ENCODE measurements around the gene LHFPL3.

Gene LHFPL3

DNA sequence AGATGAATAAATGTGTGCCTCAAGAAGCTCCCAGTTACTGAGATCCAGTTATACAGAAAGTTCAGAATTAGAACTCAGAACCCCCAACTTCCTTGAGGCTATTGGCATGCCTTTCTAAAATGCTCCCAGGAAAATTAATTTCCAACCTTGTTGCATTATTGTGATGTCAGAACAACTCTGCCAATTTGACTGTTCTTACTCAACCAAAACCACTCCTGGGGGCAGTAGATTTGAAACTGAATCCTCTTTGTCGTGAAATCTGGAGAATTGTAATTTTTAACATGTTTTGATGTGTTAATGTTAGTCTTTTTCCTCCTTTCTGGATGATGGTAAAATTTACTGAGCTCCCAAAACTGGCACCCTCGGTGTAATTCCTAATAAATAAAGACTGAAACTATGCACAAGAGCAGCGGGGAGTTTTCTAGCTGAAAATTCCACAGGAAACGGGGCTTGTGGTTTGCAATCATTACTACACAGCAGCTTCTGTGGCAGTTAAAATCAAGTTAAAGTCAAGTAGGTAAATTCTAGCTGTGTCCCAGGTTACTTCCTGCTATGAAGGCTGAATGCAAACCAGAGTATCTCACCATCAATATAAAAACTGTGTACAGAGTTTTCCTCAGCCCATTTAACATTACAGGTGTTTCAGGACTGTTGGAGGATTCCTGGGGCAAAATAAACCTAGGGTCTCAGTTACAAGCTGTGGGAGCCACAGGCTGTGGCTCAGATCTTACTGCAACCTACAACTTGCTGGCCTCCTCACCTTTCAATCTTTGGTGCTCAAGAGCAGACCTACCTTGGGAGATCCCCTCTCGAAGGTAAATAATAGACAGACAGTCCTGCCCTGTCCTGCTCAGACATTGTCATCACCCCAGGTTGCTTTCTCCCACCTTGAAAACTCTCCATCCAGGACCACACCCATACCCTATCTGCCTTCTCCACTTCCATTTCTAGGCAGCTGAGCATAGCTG lies 529.3 kb downstream of the LHFPL3 start:
- DNase-seq = no peak

DNA sequence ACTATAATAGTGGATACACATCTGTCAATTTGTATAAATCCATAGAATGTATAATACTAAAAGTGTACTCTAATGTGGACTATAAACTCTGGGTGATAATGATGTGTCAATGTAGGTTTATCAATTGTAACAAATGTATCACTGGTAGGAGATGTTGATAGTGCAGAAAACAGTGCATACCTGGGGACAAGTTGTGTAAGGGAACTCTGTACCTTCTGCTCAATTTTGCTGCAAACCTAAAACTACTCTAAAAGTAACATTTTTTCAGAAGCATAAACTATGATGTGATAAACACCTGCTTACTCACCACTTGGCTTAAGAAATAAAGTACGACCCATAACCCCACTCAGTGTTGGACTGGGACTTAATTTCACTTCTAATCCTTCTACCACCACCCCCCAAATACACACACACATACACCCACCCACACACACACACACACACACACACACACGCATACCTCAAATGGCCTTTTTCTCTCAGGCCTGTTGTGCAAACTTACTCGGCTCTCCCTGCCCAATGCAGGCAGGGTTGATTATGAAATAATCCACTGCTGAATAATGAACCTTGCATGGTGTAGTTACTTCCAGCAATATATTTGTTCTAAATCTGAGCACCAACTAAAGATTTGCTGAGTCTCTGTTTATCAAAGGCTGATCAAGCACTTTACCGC lies 531.5 kb downstream of the LHFPL3 start:
- DNase-seq = no peak

DNA sequence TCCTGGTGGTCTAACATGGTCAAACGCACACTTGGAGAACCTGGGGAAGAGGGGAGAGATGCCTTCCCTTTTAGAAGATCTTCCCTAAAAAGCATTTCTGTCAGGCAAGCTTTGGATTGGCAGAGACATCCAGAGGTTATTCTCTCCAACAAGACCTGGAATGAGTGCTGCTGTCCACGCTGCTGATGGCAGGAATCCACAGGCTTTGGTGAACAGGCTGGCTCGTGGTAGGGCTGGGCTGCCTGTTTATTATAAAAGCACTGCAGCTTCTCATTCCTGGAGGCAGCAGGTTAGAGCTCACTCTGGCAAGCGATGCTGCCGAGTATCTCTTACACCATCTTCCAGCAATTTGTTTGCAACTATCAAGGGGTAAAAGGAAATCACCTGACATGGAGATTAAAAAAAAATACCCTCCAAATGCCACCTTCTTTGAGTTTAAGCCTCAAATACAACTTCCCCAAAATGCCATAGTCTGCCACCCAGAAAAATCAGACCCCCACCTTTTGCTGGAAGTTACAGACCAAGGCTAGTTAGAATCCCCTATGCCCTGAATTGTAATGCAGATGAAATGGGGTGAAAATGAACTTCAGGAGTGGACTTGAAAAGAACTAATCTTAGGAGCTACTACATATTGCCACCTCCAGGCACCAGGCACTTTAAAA lies 533.5 kb downstream of the LHFPL3 start:
- DNase-seq = no peak

DNA sequence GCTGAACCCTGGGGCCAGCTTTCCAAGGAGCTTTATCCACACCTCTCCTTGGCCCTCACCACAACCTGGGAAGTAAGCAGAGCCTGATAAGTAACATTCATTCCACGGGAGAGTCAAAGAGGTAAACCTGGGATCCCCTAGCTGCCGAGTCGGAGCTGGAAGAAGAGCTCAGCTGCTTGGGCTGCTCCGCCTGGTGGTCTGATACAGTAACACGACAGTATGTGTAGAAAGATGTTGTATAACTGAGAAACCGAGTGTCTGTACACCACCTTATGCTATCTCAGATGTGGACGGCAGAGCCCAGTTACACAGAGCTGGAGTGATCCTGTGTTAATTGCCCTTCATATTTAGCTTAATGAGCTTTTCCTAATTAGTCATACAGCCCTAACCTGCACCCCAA lies 534.3 kb downstream of the LHFPL3 start:
- no peak for DNase-seq

DNA sequence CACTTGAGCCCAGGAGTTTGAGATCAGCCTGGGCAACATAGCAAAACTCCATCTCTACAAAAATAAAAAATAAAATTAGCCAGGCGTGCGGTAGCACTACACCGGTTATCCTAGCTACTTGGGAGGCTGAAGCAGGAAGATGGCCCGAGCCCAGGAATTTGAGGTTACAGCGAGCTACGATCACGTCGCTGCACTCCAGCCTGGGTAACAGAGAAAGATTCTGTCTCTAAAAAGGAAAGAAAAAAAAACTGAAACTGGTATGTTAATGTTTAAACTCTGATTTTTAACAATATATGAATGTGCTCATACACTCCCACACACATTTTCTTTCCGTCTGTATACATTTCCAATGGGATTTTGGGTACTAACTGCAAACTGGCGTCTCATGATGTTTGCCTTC lies 545.0 kb downstream of the LHFPL3 start:
- no peak for DNase-seq

DNA sequence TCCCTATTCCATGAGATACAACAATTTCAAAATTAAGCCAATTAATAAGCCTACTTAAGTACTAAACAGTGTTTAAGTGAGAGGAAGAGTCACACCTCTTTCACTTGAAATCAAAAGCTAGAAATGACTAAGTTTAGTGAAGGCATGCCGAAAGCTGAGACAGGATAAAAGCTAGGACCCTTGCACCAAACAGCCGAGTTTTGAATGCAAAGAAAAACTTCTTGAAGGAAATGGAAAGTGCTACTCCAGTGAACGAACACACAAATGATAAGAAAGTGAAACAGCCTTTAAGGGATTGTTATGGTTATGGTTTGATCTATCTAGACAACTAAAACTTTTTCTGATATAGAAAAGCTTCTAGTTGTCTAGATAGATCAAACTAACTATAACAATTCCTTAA lies 550.2 kb downstream of the LHFPL3 start:
- no peak for DNase-seq

DNA sequence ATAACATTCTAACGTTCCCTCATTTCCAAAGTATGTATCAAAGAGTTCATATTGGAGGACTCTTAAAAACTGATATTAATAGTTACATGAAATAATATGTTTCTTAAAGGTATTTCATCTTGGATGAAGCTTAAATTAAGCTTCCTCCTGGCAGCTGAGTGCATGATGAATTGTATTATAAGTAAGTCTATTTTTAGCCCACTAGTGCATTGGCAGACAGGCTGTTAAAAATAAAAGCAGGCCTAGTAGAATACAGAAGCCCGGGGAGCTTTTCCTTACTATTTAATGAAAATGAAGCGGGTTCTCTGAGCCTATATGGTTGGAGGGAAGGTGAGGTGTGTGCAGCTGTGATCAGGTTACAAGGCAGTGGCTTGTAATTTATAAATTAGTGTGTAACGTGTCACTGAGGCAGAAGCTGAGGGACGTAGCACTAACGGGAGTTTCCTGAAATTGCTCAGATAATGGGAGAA lies 554.9 kb downstream of the LHFPL3 start:
- no peak for DNase-seq

DNA sequence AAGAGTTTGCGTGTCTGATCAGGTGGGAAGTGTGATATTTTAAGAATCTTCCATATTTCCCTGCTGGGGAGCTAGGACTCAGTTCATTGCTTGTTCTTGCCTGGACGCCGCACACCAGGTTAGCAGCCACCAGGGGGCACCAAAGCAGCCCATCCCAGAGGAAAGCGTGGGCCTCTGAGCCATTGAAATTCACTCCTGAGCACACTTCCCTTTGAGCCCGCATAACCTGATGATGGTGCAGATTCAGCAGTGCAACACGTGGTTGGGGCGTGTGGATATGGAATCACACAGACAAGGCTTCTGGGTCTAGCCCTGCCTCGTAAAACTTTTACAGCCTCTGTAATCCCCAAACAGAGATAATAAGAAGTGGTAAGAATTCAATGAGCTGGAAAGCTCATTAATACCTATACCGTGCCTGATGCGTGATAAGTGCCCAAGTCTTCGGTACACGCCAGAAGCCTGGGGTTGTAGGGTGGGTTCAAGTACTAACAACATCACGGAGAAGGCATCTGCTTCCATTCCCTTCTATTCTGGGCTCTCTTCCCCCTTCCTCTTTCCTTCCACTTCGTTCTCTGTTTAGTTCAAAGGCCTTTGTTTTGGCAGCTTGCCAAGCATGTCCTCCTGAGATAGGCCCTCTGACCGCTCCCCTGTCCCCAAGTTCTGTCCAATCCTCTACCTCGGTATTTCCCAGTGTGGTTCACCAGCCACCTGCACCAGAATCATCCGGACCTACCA lies 555.5 kb downstream of the LHFPL3 start:
- DNase-seq = peak; percentile 92

DNA sequence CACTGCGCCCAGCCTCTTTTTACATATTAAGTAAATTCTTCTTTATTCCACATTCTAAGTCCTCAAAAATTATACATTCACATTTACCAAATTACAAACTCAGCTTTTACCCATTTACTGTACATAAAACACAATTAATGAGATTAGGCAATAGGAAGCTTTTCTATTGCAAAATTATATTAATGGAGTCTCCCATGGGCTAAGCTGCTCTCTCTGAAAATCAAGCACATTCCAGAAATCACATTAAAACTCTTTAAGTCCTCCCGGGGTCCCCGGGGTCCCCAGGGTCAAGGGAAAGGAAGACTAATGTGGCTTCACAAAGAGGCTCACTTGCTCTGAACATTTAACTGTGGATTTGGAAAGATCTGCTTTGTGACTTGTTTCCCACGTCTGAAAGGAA lies 558.2 kb downstream of the LHFPL3 start:
- DNase-seq = no peak

DNA sequence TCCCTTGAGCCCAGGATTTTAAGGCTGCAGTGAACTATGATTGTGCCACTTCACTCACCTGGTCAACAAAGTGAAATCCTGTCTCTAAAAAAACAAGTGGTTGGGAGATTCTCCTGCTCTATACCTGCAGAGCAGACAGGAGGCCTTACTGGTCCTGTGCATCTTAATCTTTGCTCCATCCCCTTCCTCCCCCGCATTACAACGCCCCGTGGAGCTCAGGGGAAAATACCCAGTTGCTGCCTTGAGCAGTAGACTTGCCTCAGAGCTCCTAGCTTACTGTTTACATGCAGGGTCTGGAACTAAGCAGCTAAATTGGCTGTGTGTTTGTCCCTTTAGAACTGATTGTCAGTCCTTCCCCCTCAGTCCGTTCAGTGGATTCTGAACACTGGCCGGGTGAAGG lies 561.8 kb downstream of the LHFPL3 start:
- no peak for DNase-seq

DNA sequence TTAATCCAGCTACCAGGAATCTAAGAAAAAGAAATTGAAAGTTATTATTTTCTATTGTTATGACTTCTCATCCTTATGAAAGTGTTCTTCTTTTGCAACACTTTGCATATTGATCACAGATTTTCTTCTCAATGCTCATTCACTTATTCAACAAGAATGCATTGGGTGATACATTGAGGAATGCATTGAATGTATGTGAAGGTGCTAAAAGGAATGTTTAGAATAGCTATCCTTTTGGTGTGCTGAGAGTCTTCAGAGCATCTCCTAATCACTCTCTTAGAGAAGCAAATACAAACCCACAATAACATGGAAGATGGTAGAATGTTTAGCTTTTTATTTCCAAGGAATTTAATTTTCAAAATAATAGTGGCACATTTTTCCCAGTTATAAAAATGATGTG lies 563.5 kb downstream of the LHFPL3 start:
- no peak for DNase-seq

DNA sequence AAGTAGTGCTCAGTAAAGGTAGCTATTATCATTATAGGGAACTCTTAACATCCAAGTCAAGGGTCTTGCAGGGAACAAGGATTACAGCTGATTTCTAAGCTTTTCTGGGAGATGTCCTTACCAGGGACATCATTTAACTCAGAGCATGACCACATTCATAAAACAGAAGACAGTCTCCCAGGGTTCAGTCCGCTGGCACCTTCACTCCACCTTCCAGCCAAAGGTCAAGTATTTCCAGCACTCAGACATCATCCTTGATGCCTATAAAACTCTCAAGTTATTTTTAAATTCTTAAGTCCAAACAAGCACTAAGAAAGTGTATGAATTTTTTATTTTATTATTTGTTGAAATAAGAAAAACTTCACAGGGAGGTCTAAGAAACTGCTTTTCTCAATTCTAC lies 565.9 kb downstream of the LHFPL3 start:
- no peak for DNase-seq

DNA sequence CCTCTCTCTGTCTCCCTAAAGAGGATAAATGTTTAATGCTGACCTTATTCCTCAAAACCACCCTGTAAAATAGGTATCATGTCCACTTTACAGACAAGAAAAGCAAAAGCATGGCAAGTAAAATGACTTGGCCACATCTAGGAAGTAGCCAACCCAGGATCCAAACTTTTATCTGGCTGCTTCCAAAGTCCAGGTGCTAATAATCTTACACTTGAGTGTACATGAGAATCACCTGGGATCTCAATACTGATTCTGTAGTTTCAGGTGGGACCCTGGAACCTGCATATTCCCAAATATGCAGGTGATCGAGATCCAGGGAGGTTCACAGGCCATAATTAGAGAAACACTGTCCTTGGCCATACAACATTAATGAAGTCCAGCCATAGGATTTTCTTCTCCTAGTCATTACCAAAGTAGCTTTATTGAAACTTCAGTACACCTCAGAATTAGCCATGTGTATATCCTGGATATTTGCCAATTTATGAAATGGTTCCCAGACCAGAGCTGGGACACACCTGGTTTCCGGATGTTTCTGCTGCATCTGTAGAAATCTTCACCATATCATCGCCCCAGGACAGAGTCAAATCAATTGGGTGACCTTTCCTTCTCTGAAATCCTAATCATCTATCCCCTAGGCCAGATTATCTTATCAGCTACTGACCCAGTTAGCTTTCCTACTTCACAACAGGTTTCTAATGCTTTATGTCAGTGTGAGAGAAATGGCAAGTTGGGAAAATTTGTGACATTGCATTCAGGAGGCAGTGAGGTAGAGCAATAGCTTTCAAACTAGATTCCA lies 566.5 kb downstream of the LHFPL3 start:
- DNase-seq = no peak

DNA sequence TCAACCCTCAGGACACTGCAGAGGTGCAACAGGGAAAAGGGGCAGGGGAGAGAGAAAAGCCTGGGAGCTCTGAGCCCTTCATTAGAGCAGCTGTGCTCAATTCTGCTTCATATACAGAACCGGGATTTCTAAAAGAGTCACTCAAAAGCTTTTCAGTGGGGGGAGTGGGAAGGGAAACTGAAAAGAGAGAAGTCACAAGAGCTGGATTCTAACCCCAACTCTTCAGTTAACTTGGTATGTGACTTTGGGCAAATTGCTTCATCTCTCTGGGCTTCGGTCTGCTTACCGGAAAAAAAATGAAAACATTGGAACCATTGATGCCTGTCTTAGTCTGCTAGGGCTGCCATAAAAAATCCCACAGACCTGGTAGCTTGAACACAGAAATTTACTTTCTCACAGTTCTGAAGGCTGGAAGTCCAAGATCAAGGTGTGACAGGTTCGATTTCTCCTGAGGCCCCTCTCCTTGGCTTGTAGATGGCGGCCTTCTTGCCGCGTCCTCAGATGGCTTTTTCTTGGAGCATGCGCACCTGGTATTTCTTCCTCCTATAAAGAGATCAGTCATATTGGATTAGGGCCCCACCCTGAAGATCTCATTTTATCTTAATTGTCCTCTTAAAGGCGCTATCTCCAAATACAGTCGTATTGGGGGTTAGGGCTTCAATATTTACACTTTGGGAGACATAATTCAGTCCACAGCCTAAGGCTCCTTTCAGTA lies 567.3 kb downstream of the LHFPL3 start:
- DNase-seq = no peak

DNA sequence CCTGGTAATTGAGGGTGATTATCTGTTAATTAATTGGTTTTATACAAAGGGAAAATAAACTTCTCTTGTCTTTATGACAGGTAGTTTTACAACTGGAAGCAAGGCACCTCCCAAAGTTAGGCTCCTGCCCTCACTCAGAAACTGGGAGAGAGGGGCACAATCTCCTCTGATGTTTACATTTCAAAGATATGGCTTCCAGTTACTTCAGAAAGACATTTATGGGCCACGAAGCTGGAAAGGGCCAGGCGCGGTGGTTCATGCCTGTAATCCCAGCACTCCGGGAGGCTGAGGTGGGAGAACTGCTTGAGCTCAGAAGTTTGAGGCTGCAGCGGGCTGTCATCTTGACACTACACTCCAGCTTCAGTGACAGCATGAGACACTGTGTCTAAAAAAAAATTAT lies 570.0 kb downstream of the LHFPL3 start:
- no peak for DNase-seq

DNA sequence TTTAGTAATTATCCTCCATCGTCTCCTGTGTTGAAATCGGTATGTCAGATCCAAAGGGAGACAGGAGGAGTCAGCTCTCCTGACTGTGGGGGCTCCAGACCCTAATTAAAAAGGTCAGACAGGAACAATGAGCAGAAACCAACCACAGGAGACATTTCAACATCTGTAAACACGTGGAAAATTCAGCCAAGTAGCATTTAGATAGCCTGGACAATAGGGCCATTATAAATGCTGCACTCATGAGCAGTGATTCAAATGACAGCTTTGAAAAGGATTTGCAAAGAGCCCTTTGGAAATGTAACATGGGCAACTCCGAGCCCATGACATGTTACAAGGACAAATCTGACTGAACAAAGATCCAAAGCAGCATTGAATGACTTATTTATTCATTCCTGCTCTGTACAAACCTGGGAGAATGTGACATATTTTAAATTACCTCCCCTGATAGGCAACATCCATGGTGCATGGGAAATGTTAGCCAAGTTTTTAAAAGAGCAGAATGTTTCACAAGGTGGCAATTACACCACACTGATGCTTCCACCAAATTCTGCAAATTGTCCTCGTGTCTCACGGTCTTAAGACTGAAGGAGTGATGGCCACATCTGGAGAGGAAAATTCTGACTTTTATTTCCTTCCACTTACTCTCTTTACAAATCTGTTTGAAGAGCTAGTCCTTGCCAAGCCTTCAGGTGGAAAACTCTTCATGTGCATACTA lies 572.3 kb downstream of the LHFPL3 start:
- no peak for DNase-seq

DNA sequence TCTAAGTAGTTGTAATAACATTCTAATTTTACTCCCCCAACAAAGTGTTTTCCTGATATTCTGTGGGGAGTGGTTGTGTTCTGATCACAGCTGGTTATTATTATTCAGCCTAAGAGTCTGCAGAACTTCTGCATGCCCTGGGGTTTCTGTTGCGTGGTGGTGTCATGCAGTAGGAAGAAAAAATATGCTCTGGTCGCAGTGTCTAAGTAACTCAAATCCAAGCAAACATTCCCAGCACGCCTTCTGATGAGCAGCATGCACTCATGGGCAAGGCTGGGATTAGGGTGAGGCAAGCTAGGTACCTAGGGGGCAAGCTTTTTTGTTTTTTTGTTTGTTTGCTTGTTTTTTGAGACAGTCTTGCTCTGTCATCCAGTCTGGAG lies 572.8 kb downstream of the LHFPL3 start:
- DNase-seq = no peak

DNA sequence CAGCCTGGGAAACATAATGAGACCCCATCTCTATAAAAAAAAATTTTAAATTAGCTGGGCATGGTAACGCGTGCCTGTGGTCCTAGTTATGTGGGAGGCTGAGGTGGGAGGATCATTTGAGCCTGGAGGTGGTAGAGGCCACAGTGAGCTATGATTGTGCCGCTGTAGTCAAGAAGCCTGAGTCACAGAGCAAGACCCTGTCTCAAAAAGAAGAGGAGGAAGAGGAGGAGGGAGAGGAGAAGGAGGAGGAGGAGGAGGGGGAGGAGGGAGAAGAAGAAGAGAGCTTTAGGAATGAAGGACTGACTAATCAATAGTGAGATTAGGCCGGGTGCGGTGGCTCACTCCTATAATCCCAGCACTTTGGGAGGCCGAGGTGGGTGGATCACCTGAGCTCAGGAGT lies 573.8 kb downstream of the LHFPL3 start:
- DNase-seq = no peak

DNA sequence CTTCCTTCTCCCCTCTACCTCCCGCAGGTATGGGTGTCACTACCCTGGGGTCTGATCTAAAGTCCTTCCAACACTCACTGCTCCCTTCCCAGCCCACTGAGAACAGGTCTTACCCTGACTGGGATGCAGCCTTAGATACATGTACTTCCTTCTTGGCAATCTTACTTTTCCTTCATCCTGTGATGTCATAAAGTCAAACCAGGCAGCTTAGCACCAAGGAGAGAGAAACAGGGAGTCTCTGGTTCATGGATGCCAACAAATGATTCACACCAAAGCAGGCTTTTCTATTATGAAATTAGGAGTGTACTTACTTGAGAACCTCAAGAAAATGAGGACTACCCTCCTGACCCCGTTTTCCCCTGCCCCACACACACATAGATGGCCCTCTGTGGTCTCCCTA lies 574.6 kb downstream of the LHFPL3 start:
- no peak for DNase-seq

DNA sequence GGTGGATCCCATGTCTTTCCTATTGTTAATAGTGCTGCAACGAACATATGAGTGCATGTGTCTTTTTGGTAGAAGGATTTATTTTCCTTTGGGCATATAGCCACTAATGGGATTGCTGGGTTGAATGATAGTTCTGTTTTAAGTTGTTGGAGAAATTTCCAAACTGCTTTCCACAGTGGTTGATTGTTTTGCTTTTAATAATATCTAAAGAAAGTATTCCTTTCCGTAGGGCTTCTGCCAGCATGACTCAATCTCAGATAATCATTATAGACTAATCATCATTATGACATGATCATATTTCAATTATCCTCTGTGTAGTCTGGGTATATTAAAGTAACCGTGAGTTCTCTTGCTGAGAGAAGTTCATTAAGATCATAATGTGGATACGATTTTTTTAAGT lies 575.4 kb downstream of the LHFPL3 start:
- no peak for DNase-seq

DNA sequence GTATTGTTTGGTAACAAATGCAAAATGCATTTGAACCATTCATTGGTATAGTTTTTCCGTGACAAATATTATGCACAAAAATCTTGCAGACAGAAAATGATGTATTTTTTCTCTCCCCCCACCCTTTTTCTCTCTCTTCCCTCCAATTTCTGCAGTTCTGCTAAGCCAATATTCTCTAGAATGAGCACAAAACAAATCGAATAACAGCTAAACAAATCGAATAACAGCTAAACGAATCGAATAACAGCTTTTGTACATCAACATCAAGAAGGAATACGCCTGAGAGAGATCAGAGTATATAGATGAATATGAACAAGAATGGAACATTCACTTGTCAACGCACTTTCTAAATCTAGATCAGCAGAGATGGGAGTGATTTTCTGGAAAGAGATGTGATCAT lies 577.6 kb downstream of the LHFPL3 start:
- no peak for DNase-seq
